PFSK-1 (cell line): Measurements from ENCODE around the gene WSCD2.

ENCODE experiments used
- FOXP2 ChIP-seq: optimal IDR thresholded peaks from 2 replicates; pipeline ENCODE3; 2011; ENCODE audit warnings: borderline replicate concordance, control low read depth, inconsistent platforms; ENCODE audit not compliant: insufficient read depth; ENCODE audit errors: extremely low read length, extremely low read depth
- POLR2AphosphoS5 ChIP-seq: IDR thresholded peaks from 2 replicates; pipeline ENCODE4 v1.6.1; 2012; ENCODE audit warnings: low read depth, mild to moderate bottlenecking, control low read depth, low read length, moderate library complexity
- REST ChIP-seq, 2 experiments: IDR thresholded peaks; 2 replicates each; pipeline versions ENCODE4 v1.6.1 to v1.8.0; 2011 to 2012; ENCODE audit warnings: low read depth in 2 of 2, low read length in 2 of 2, control low read depth in 1 of 2, inconsistent platforms in 1 of 2, mild to moderate bottlenecking in 1 of 2, moderate library complexity in 1 of 2; ENCODE audit not compliant: insufficient read depth in 1 of 2
- SIN3A ChIP-seq: IDR thresholded peaks from 2 replicates; pipeline ENCODE4 v1.6.1; 2012; ENCODE audit warnings: mild to moderate bottlenecking, low read length, moderate library complexity, borderline replicate concordance; ENCODE audit not compliant: insufficient read depth
- TAF1 ChIP-seq: IDR thresholded peaks from 2 replicates; pipeline ENCODE4 v1.6.1; 2012; ENCODE audit warnings: low read length, control low read depth, borderline replicate concordance; ENCODE audit not compliant: insufficient read depth

DNA sequence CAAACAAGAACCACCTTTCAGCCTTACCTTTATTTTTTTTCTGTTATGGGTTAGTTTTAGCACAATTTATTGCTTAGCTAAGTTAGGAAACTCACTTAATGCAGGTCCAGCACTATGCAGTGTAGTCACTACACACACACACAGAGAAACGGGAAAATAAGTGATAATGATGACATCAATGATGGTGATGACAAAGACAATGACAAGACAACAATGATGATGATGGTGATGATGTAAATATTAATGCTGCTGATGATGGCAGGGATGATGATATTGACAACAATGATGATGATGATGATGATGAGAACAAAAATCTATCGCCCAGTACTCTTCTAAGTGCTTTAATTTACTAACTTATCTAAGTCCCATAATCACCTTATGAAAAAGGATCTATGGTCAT, 41.1 kb downstream of the WSCD2 start:
- TF ChIP-seq FOXP2 (no peak), REST (IDR thresholded peaks at IDR 0.05; ENCODE audit: insufficient read depth in 1 of 2, low read depth in 2 of 2, low read length in 2 of 2) (no peak), POLR2AphosphoS5 (no peak), SIN3A (no peak), TAF1 (no peak)
